Neural crest cell (in vitro differentiated cells): ENCODE measurements around the gene ABCA2. TPM values are rescaled to one million over a fixed set of nuclear protein-coding genes. Genes with fewer than 3 reads are reported as not detected.

Experiments used
- DNase-seq: peaks from one replicate; pipeline ENCODE4 v3.0.0; 2021; ENCODE audit warnings: low read depth, mixed read lengths, low spot score
- H3K27ac Mint-ChIP-seq: one replicate; pipeline ENCODE4 v1.8.0; 2021; ENCODE audit warnings: mild to moderate bottlenecking, mixed read lengths; ENCODE audit not compliant: unreplicated experiment
- H3K27me3 Mint-ChIP-seq: 2 replicates; pipeline ENCODE4 v1.8.0; 2021; ENCODE audit warnings: low read depth, mild to moderate bottlenecking, mixed read lengths
- H3K36me3 Mint-ChIP-seq: 2 replicates; pipeline ENCODE4 v1.8.0; 2021; ENCODE audit warnings: low read depth, mild to moderate bottlenecking, mixed read lengths
- H3K4me1 Mint-ChIP-seq: 2 replicates; pipeline ENCODE4 v1.8.0; 2021; ENCODE audit warnings: mixed read lengths
- H3K4me3 Mint-ChIP-seq: one replicate; pipeline ENCODE4 v1.8.0; 2021; ENCODE audit warnings: mild to moderate bottlenecking, mixed read lengths
- H3K9me3 Mint-ChIP-seq: 2 replicates; pipeline ENCODE4 v1.8.0; 2021; ENCODE audit warnings: mixed read lengths
- CTCF ChIP-seq: fragments of 200-600 bp; sonication (generic); conservative IDR thresholded peaks from 2 replicates; pipeline ENCODE4 v1.5.0; 2021; ENCODE audit warnings: antibody characterized with exemption, mild to moderate bottlenecking
- total RNA-seq: library from RNA; stranded (reverse); gene quantifications from 2 replicates; pipeline ENCODE4 v1.2.1, GENCODE V29; 2021

ABCA2 gene
- total RNA-seq, 1 donor from 2014 or later: 37.1 TPM

- TF ChIP-seq CTCF: no peak
- peaks cover 7% of the 10 kb centered on the region for H3K9me3 Mint-ChIP-seq
- no peaks in the 10 kb centered on the region for H3K27me3 Mint-ChIP-seq
Observed at GRCh38 chr9:136958473-136958872, 69.6 kb downstream of the ABCA2 start.

GRCh38 chr9:136957901-136958300 is 70.1 kb downstream of the ABCA2 start:
- Mint-ChIP-seq H3K27ac (no peak overlapping the region), H3K4me3 (no peak overlapping the region), H3K9me3 (peaks cover 7% of the 10 kb centered on the region), H3K4me1 (peaks cover 2% of the 10 kb centered on the region), H3K36me3 (no peaks in the 10 kb centered on the region), H3K27me3 (no peaks in the 10 kb centered on the region)
- DNase-seq: no peak
- no peak for TF ChIP-seq CTCF

More at GRCh38 chr9:136958473-136958872, 69.6 kb downstream of the ABCA2 start:
- peaks cover 6% of the 10 kb centered on the region for H3K4me1 Mint-ChIP-seq
- H3K36me3 Mint-ChIP-seq: no peaks in the 10 kb centered on the region
- H3K27ac Mint-ChIP-seq: no peak overlapping the region
- DNase-seq: no peak
- H3K4me3 Mint-ChIP-seq: no peak overlapping the region

GRCh38 chr9:136957461-136957860 is 70.6 kb downstream of the ABCA2 start:
- H3K27ac Mint-ChIP-seq: no peak overlapping the region
- no peak for DNase-seq
- H3K4me3 Mint-ChIP-seq: no peak overlapping the region
- no peak for TF ChIP-seq CTCF
- H3K27me3 Mint-ChIP-seq: no peaks in the 10 kb centered on the region
- no peaks in the 10 kb centered on the region for H3K4me1 Mint-ChIP-seq
- peaks cover 7% of the 10 kb centered on the region for H3K9me3 Mint-ChIP-seq
- no peaks in the 10 kb centered on the region for H3K36me3 Mint-ChIP-seq

Other genes with a start within 250 kb of the ABCA2 start
- 27.8 and 31.0 TPM in 2 replicates for gene TMEM141, start 236.9 kb downstream of the ABCA2 start, total RNA-seq
- 0.93 and 1.4 TPM in 2 replicates for gene CCDC183, start 231.9 kb downstream of the ABCA2 start, total RNA-seq
- 191 and 198 TPM in 2 replicates for gene RABL6, start 220.3 kb downstream of the ABCA2 start, total RNA-seq
- gene AJM1, start 185.8 kb downstream of the ABCA2 start, total RNA-seq: 2.8 and 3.3 TPM in 2 replicates
- gene PHPT1, start 178.8 kb downstream of the ABCA2 start, total RNA-seq: 170 and 175 TPM in 2 replicates
- 19.3 and 20.6 TPM in 2 replicates for gene MAMDC4, start 175.9 kb downstream of the ABCA2 start, total RNA-seq
- gene EDF1, start 161.9 kb downstream of the ABCA2 start, total RNA-seq: 338 and 339 TPM in 2 replicates
- 30.1 and 34.4 TPM in 2 replicates for gene TRAF2, start 141.7 kb downstream of the ABCA2 start, total RNA-seq
- gene FBXW5, start 83.5 kb downstream of the ABCA2 start, total RNA-seq: 81.2 and 83.9 TPM in 2 replicates
- 0.59 and 0.98 TPM in 2 replicates for gene C8G, start 83.0 kb downstream of the ABCA2 start, total RNA-seq
- 0.50 and 1.1 TPM in 2 replicates for gene LCN12, start 76.0 kb downstream of the ABCA2 start, total RNA-seq
- gene PTGDS, start 50.7 kb downstream of the ABCA2 start, total RNA-seq: not detected in 2 replicates
- not detected in 2 replicates for gene LCNL1, start 45.2 kb downstream of the ABCA2 start, total RNA-seq
- 82.6 and 84.9 TPM in 2 replicates for gene PAXX, start 35.8 kb downstream of the ABCA2 start, total RNA-seq
- gene CLIC3, start 31.7 kb downstream of the ABCA2 start, total RNA-seq: not detected in 2 replicates
- gene FUT7, start 3.9 kb upstream of the ABCA2 start, total RNA-seq: 0.14 TPM in 1 of 2 replicates, not detected in the other
- gene NPDC1, start 17.9 kb upstream of the ABCA2 start, total RNA-seq: 54.7 and 61.1 TPM in 2 replicates
- gene ENTPD2, start 25.8 kb upstream of the ABCA2 start, total RNA-seq: not detected in 2 replicates
- gene SAPCD2, start 42.3 kb upstream of the ABCA2 start, total RNA-seq: 29.8 and 31.1 TPM in 2 replicates
- gene UAP1L1, start 49.3 kb upstream of the ABCA2 start, total RNA-seq: 2.6 and 2.9 TPM in 2 replicates
- gene MAN1B1, start 58.7 kb upstream of the ABCA2 start, total RNA-seq: 50.4 and 54.0 TPM in 2 replicates
- gene DPP7, start 86.5 kb upstream of the ABCA2 start, total RNA-seq: 37.9 and 46.5 TPM in 2 replicates
- 0.14 and 0.44 TPM in 2 replicates for gene GRIN1, start 110.9 kb upstream of the ABCA2 start, total RNA-seq
- 0.37 and 0.48 TPM in 2 replicates for gene LRRC26, start 141.8 kb upstream of the ABCA2 start, total RNA-seq
- gene TMEM210, start 143.8 kb upstream of the ABCA2 start, total RNA-seq: not detected in 2 replicates
- gene ANAPC2, start 160.3 kb upstream of the ABCA2 start, total RNA-seq: 69.3 and 71.7 TPM in 2 replicates
- 64.8 and 66.4 TPM in 2 replicates for gene SSNA1, start 160.4 kb upstream of the ABCA2 start, total RNA-seq
- gene TPRN, start 172.5 kb upstream of the ABCA2 start, total RNA-seq: 22.0 and 25.1 TPM in 2 replicates
- gene TMEM203, start 177.4 kb upstream of the ABCA2 start, total RNA-seq: 45.0 and 49.7 TPM in 2 replicates
- gene NDOR1, start 177.5 kb upstream of the ABCA2 start, total RNA-seq: 36.6 and 39.4 TPM in 2 replicates
- gene RNF208, start 194.0 kb upstream of the ABCA2 start, total RNA-seq: 9.7 and 10.1 TPM in 2 replicates
- gene CYSRT1, start 196.9 kb upstream of the ABCA2 start, total RNA-seq: 1.2 and 1.6 TPM in 2 replicates
- 0.16 TPM in 1 of 2 replicates, not detected in the other for gene RNF224, start 199.3 kb upstream of the ABCA2 start, total RNA-seq
- not detected in 2 replicates for gene SLC34A3, start 202.7 kb upstream of the ABCA2 start, total RNA-seq
- gene TUBB4B, start 213.1 kb upstream of the ABCA2 start, total RNA-seq: 329 and 336 TPM in 2 replicates
- 0.26 TPM in 1 of 2 replicates, not detected in the other for gene STPG3, start 223.0 kb upstream of the ABCA2 start, total RNA-seq
- 76.7 and 79.0 TPM in 2 replicates for gene NELFB, start 227.1 kb upstream of the ABCA2 start, total RNA-seq
- gene TOR4A, start 249.5 kb upstream of the ABCA2 start, total RNA-seq: 0.75 and 0.86 TPM in 2 replicates